GM21786 (cell line): Measurements from ENCODE around the gene LSM3.
"Not testable (repeated sequence)": the region's sequence is repeated elsewhere in the genome, so short reads cannot be mapped to it uniquely, and the experiment has no call there.

Source experiments
- ATAC-seq: cut with Tn5 transposase; IDR thresholded peaks from one replicate; pipeline ENCODE4 v1.9.1; 2021; ENCODE audit not compliant: unreplicated experiment

The LSM3 gene

GRCh38 chr3:14216257-14217048 is 37.8 kb downstream of the LSM3 start:
- no peak for ATAC-seq

GRCh38 chr3:14218355-14218754 is 39.7 kb downstream of the LSM3 start:
- no peak for ATAC-seq

GRCh38 chr3:14220933-14221332 is 42.3 kb downstream of the LSM3 start:
- no peak for ATAC-seq

- ATAC-seq = no peak
These were observed 43.3 kb downstream of the LSM3 start for GRCh38 chr3:14221902-14222301.

GRCh38 chr3:14222457-14222856 is 43.8 kb downstream of the LSM3 start:
- ATAC-seq = no peak

- ATAC-seq = no peak
These were observed 44.4 kb downstream of the LSM3 start for GRCh38 chr3:14222900-14223594.

GRCh38 chr3:14223595-14223994 is 45.0 kb downstream of the LSM3 start:
- ATAC-seq = no peak

- ATAC-seq = no peak
These were observed 46.3 kb downstream of the LSM3 start for GRCh38 chr3:14224895-14225294.

- ATAC-seq = no peak
These were observed 46.8 kb downstream of the LSM3 start for GRCh38 chr3:14225421-14225820.

GRCh38 chr3:14226351-14226750 is 47.7 kb downstream of the LSM3 start:
- ATAC-seq = not testable (repeated sequence)

- ATAC-seq = no peak
These were observed 49.2 kb downstream of the LSM3 start for GRCh38 chr3:14227856-14228255.

GRCh38 chr3:14228681-14229470 is 50.3 kb downstream of the LSM3 start:
- no peak for ATAC-seq

- not testable (repeated sequence) for ATAC-seq
These were observed 51.1 kb downstream of the LSM3 start for GRCh38 chr3:14229695-14230094.

- no peak for ATAC-seq
These were observed 52.1 kb downstream of the LSM3 start for GRCh38 chr3:14230729-14231128.

- ATAC-seq = no peak
These were observed 52.8 kb downstream of the LSM3 start for GRCh38 chr3:14231145-14231990.

- no peak for ATAC-seq
These were observed 53.4 kb downstream of the LSM3 start for GRCh38 chr3:14231998-14232501.

GRCh38 chr3:14234251-14235002 is 55.8 kb downstream of the LSM3 start:
- no peak for ATAC-seq

GRCh38 chr3:14235003-14235911 is 56.6 kb downstream of the LSM3 start:
- ATAC-seq = no peak

- no peak for ATAC-seq
These were observed 57.3 kb downstream of the LSM3 start for GRCh38 chr3:14235912-14236295.
